Measurements from ENCODE around the gene NSMCE1.
A peak's percentile ranks its signal among the peaks of the same experiment; 100 is the strongest.

GRCh38 chr16:27202923-27203506 lies 65.6 kb downstream of the NSMCE1 start:
- TF ChIP-seq CREB1 (IDR thresholded peaks at IDR 0.05): peak; percentile 89
- TF ChIP-seq BRCA1 (IDR thresholded peaks at IDR 0.05; ENCODE audit: low read depth, low read length): no peak
- no peak for TF ChIP-seq CTCF (IDR thresholded peaks at IDR 0.05; ENCODE audit: control extremely low read depth in 1 of 3, insufficient read depth in 1 of 3, low read depth in 1 of 3, low read length in 3 of 3)
- 0 out of 2 replicates have a peak, but pooled peaks have one; percentile 17 for TF ChIP-seq KDM1A (IDR thresholded peaks at IDR 0.05; ENCODE audit: borderline replicate concordance, low read length)
- TF ChIP-seq TAF1 (IDR thresholded peaks at IDR 0.05; ENCODE audit: low read depth, low read length): no peak
- no peak for TF ChIP-seq POLR2AphosphoS5 (IDR thresholded peaks at IDR 0.05; ENCODE audit: low read depth, low read length)
- TF ChIP-seq RFX5 (IDR thresholded peaks at IDR 0.05; ENCODE audit: borderline replicate concordance, low read depth, low read length): no peak

Measured in H1 (cell line).